IgD-negative memory B cell (primary cell): ENCODE results near the gene LBHD1. TPM values are rescaled to one million over a fixed set of nuclear protein-coding genes. Genes with fewer than 3 reads are reported as not detected.

ENCODE experiments used
- H3K27ac Mint-ChIP-seq, 3 donors: one replicate each; pipeline ENCODE4 v1.8.0; 2020 to 2022; ENCODE audit warnings: mild to moderate bottlenecking in 3 of 3, mixed read lengths in 3 of 3, moderate library complexity in 1 of 3
- H3K27me3 Mint-ChIP-seq: one replicate; pipeline ENCODE4 v1.8.0; 2021; ENCODE audit warnings: mixed read lengths
- H3K36me3 Mint-ChIP-seq: one replicate; pipeline ENCODE4 v1.8.0; 2020; ENCODE audit warnings: mild to moderate bottlenecking, mixed read lengths
- H3K4me1 Mint-ChIP-seq, 3 donors: one replicate each; pipeline ENCODE4 v1.8.0; 2020 to 2022; ENCODE audit warnings: mixed read lengths in 3 of 3, mild to moderate bottlenecking in 1 of 3
- H3K4me3 Mint-ChIP-seq, 4 donors: one replicate each; pipeline ENCODE4 v1.8.0; 2020 to 2022; ENCODE audit warnings: mild to moderate bottlenecking in 4 of 4, mixed read lengths in 4 of 4, moderate library complexity in 3 of 4
- H3K9me3 Mint-ChIP-seq, 3 donors: one replicate each; pipeline ENCODE4 v1.8.0; 2020 to 2021; ENCODE audit warnings: mixed read lengths in 3 of 3, mild to moderate bottlenecking in 1 of 3
- polyA plus RNA-seq: library from polyadenylated mRNA; unstranded; fragments of 300-500 nt; fragmentation: Illumina TruSeq; gene quantifications from one replicate; pipeline ENCODE4 v1.2.3, GENCODE V29; 2021

The LBHD1 gene
- 6.2 TPM for polyA plus RNA-seq

DNA sequence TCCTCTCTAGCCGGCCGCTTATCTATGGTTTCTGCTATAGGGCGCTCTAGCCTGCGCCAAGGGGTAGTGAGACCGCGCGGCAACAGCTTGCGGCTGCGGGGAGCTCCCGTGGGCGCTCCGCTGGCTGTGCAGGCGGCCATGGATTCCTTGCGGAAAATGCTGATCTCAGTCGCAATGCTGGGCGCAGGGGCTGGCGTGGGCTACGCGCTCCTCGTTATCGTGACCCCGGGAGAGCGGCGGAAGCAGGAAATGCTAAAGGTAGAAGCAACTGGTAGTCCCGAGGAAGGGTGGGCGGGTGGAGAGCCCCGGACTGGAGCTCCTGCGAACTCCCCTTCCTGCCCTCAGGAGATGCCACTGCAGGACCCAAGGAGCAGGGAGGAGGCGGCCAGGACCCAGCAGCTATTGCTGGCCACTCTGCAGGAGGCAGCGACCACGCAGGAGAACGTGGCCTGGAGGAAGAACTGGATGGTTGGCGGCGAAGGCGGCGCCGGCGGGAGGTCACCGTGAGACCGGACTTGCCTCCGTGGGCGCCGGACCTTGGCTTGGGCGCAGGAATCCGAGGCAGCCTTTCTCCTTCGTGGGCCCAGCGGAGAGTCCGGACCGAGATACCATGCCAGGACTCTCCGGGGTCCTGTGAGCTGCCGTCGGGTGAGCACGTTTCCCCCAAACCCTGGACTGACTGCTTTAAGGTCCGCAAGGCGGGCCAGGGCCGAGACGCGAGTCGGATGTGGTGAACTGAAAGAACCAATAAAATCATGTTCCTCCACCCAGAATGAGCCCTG lies at the start of gene LBHD1, which contains the start of gene UQCC3:
Gene LBHD1 (minus strand): TSS at position 660 of the 782 bp plus-strand sequence. CDS start 2,236 bp downstream, outside the sequence.
Gene UQCC3 (plus strand): TSS at position 66 of the 782 bp plus-strand sequence. CDS start 73 bp downstream, at position 139.
- Mint-ChIP-seq H3K9me3 (no peaks in the 10 kb centered on the region), H3K36me3 (peaks cover 2% of the 10 kb centered on the region), H3K27ac (peak within 1 kb of the TSS; percentile 94 to 99 (median 99)), H3K27me3 (no peaks in the 10 kb centered on the region), H3K4me1 (peaks cover 21 to 29% (median 25%) of the 10 kb centered on the region in 3 donors), H3K4me3 (peak within 1 kb of the TSS; percentile 98 to 100 (median 100))

DNA sequence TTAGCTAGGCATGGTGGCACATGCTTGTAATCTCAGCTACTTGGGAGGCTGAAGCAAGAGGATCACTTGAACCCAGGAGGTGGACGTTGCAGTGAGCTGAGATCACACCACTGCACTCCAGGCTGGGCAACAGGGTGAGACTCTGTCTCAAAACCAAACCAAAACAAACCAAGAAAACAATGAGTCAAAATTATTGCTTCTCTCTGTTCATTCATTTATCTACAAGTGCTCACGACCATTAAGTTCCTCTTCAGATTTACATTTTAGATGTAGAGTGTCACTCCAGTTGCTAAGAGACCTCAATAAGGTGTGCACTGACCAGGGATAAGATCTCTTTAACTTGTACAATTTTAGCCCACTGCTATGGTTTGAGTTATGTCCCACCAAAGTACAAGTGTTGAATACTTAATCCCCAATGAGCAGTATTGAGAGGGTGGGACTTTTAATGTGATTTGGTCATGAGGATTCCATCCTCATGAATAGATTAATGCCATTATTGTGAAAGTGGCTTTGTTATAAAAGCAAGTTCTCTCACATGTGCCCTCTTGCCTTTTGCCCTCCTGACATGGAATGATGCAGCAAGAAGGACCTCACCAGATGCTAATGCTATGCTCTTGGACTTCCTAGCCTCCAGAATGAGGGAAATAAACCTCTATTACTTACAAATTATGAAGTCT lies 47.4 kb upstream of the LBHD1 start:
- Mint-ChIP-seq H3K9me3 (no peaks in the 10 kb centered on the region), H3K36me3 (peaks cover 10% of the 10 kb centered on the region), H3K4me3 (peak overlapping the region in 1 of 4 donors; percentile 36), H3K27me3 (no peaks in the 10 kb centered on the region), H3K27ac (peak overlapping the region in 2 of 3 donors; percentile 15 to 75), H3K4me1 (peaks cover 15 to 23% (median 20%) of the 10 kb centered on the region in 3 donors)

DNA sequence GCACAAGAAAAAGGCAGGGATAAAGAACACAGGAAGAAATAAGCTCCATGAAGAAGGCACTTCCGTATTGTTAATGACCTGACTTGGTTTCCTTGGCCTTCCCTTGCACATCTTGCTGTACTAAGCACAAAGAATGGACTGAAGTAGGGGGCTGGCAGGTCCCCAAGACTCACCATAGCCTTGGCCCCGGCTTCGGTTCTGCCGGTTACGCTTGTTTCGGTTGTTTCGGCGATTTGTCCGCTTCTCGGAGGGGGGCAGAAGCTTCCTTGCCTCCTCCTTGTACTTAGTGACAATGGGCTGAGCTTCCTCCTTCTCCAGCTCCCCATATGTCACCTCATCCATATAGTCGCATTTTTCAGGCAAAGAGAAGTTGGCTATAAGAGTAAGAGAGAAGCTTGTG lies 44.7 kb upstream of the LBHD1 start:
- Mint-ChIP-seq H3K36me3 (peaks cover 9% of the 10 kb centered on the region), H3K4me1 (peaks cover 18 to 21% (median 21%) of the 10 kb centered on the region in 3 donors)

DNA sequence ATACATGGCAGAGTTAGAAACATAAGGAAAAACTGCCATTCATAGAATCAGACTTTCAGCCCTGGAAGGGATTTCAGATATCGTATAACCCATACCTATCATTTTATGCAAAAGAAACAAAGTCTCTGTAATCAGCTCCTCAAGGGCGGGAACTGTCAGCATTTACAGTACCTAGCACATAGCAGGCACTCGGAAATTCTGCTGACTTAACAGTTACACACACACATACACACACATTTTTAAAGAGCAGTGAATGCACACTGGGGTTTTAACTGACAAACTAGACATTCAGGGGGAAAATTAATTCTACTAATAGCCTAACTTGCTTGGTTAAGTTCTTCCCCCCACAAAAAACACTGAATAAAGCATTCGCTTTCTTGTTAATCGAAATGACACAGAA lies 44.1 kb upstream of the LBHD1 start:
- Mint-ChIP-seq H3K27ac (peak overlapping the region in 2 of 3 donors; percentile 60 to 63), H3K4me1 (peaks cover 18 to 21% (median 21%) of the 10 kb centered on the region in 3 donors), H3K36me3 (peaks cover 9% of the 10 kb centered on the region), H3K4me3 (no peak overlapping the region), H3K27me3 (no peaks in the 10 kb centered on the region), H3K9me3 (no peaks in the 10 kb centered on the region)

More for the DNA sequence above, 44.7 kb upstream of the LBHD1 start:
- H3K27me3 Mint-ChIP-seq, result no peaks in the 10 kb centered on the region
- no peaks in the 10 kb centered on the region for H3K9me3 Mint-ChIP-seq
- peak overlapping the region in 1 of 3 donors; percentile 60 for H3K27ac Mint-ChIP-seq
- no peak overlapping the region for H3K4me3 Mint-ChIP-seq

DNA sequence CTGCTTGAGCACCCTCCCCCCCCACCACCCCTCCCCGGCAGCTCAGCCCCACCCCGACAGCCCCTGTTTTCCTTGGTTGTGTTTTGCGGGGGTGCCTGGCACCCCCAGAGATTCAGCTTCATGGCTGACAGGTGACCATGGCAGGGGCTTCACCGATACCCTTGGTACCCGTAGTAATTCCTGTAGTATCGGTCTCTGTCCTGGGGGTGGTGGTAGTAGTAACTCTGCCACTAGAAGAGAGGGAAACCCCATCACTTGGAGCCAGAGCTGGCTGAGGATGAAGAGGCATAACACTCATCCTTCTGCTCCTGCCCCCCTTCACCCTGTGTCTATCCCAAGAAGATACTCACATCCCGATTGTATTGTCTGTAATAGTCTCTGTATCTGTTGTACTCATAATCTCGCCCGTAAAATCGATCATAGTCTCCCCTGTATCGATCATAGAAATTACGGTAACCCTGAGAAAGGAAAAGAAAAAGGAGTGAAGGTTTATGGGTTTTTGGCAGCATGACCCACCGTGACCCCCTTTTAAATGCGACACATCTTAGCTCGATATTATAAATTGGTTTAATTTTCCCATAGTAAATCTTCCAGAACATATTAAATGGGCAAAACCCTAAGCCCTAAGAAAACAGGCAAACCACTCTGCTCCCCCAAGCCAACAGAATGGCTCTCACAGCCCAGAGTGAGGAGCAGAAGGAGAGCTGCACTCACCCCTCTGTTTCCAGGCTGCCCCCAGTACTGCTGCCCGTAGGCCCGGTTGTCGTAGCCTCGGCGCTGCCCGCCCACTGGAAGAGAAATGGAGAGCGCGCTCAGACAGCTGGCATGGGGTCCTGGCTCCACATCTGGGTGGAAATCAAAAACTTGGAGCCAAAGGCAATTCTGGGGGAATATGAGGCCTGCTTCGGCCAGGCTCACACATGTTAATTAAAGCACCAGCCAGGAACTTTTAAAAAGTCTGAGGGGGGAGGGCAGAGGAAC lies 43.4 kb upstream of the LBHD1 start:
- Mint-ChIP-seq H3K36me3 (peaks cover 7% of the 10 kb centered on the region), H3K27ac (peak overlapping the region in 1 of 3 donors; percentile 60), H3K9me3 (no peaks in the 10 kb centered on the region), H3K4me1 (peaks cover 15 to 21% (median 18%) of the 10 kb centered on the region in 3 donors), H3K4me3 (peak overlapping the region in 1 of 4 donors; percentile 68), H3K27me3 (no peaks in the 10 kb centered on the region)

DNA sequence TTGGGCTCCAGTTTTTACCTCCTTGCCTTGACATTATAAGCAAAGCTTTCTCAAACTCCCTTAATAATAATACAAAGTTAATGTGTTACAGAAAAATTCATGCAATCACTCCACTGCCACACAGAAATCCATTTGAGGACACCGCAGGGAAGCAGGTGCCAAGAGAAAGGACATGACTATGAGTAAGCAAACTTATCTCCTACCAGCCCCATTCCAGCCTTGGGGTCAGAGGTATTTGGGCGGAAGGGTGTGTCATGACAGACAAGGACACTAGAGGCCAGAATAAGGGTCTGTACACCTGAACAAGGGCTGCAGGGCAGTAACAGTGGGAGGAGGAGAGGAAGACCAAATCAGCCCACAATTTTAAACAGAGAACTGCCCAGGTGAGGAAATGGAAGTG lies 41.3 kb upstream of the LBHD1 start:
- Mint-ChIP-seq H3K9me3 (no peaks in the 10 kb centered on the region), H3K4me1 (peaks cover 17 to 34% (median 27%) of the 10 kb centered on the region in 3 donors), H3K27ac (peak overlapping the region in 2 of 3 donors; percentile 46 to 91), H3K27me3 (no peaks in the 10 kb centered on the region), H3K36me3 (peaks cover 5% of the 10 kb centered on the region), H3K4me3 (peak overlapping the region in 2 of 4 donors; percentile 78 to 80)

DNA sequence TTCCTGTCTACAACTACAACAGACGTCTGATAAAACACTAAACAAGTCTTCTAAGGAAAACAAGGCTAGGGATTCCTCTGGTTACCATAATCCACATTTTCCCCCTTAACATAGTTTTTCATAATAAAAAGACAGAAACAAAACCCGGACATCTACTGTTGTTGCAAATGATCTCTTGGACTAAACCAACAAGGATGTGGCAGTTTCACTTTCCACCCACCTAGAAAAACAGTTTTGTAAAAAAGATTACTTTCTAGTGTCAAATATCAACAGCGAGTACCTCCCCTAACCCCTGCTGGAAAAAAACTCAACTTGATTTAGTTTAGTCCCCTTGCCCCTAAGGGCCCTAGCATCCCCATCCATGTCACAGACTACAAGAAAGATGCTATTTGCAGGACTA lies 40.8 kb upstream of the LBHD1 start:
- H3K27ac Mint-ChIP-seq, result peak overlapping the region; percentile 84 to 91 (median 89)
- H3K4me1 Mint-ChIP-seq, result peaks cover 19 to 36% (median 31%) of the 10 kb centered on the region in 3 donors
- H3K36me3 Mint-ChIP-seq, result peaks cover 2% of the 10 kb centered on the region
- H3K9me3 Mint-ChIP-seq, result no peaks in the 10 kb centered on the region
- no peaks in the 10 kb centered on the region for H3K27me3 Mint-ChIP-seq
- H3K4me3 Mint-ChIP-seq, result peak overlapping the region in 2 of 4 donors; percentile 78 to 80

DNA sequence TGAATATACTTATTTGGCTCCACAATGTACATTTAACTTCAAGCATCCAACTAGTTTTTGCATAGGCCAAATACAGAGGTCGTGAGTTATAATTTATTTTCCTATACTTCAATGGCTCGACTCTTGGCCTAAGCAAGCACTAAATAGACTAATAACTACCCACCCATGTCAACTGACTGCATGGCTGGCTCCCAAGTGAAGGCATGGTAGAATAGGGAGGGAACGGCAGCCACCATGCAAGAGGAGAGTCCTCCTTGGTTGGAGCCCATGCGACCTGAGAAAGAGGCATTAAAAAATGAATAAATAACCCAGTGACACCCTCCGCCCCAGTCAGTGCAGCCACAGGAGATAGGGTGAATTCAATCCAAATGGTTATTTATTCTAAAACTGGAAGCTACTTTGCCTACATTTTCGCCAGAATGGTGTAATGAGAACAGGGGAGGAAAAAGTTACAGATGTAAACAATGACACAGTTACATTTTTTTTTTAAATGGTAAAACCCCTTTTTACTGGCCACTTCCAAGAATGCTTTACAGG lies 40.3 kb upstream of the LBHD1 start:
- peaks cover 22 to 37% (median 34%) of the 10 kb centered on the region in 3 donors for H3K4me1 Mint-ChIP-seq
- no peaks in the 10 kb centered on the region for H3K9me3 Mint-ChIP-seq
- H3K36me3 Mint-ChIP-seq, result peaks cover 2% of the 10 kb centered on the region
- peak overlapping the region in 2 of 4 donors; percentile 78 to 80 for H3K4me3 Mint-ChIP-seq
- no peaks in the 10 kb centered on the region for H3K27me3 Mint-ChIP-seq
- H3K27ac Mint-ChIP-seq, result peak overlapping the region; percentile 84 to 91 (median 89)

DNA sequence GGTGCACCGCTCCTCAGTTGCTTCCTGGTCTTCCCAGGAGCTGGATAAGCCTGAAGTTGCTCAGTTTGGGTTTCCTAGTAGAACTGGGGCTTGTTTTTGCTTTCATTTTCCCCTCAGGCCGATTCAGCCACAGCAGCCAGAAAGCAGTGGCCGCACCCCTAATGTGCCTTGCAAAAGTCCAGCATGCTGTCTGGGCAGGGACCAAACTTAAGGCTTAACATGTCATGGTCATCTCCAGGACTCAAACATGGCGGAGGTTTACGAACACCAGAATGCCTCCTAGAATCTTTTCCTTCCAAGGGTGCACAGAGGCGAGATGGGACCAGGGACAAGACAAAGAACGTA lies 37.9 kb upstream of the LBHD1 start:
- peaks cover 35 to 48% (median 45%) of the 10 kb centered on the region in 3 donors for H3K4me1 Mint-ChIP-seq
- no peaks in the 10 kb centered on the region for H3K9me3 Mint-ChIP-seq
- H3K4me3 Mint-ChIP-seq, result peak overlapping the region; percentile 90 to 99 (median 94)
- no peaks in the 10 kb centered on the region for H3K27me3 Mint-ChIP-seq
- peaks cover 2% of the 10 kb centered on the region for H3K36me3 Mint-ChIP-seq
- H3K27ac Mint-ChIP-seq, result peak overlapping the region; percentile 96 to 97 (median 96)

DNA sequence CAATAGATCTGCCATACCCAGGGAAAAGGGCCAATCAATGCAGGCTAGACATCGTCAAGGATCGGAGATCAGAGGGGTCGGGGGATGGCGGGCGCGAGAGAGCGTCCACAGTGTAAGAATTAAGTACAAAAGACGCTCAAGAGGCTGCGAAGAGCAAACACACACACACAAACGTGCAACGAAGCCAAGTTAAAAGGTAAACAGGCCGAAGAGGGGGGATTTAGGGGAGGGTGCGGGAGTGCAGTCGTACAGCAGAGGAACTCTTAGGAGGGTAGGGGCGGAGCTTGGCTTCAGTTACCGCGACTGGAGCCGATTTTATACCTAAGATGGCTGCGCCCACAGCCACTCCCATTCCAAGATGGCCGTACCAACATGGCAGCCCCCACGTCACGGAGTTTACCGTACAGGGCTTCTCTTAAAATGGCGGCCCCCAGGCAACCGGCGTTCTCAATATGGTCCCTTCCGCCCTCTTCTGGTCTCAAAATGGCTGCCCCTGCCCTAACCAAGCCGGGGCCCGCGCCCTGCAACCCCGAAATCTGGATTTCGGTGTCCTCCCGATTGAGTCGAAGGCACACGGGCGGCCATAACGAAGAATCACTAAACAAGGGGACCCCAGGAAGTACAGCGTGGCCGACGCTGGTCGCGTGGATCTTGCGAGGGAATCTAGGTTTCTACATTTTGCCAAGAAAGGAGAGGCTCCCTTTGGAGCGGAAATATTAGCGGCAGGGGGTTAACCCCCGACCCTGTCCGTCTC lies 37.4 kb upstream of the LBHD1 start:
- Mint-ChIP-seq H3K9me3 (no peaks in the 10 kb centered on the region), H3K36me3 (no peaks in the 10 kb centered on the region), H3K27ac (peak overlapping the region; percentile 96 to 97 (median 96)), H3K27me3 (no peaks in the 10 kb centered on the region), H3K4me1 (peaks cover 35 to 48% (median 45%) of the 10 kb centered on the region in 3 donors), H3K4me3 (peak overlapping the region; percentile 90 to 99 (median 94))

DNA sequence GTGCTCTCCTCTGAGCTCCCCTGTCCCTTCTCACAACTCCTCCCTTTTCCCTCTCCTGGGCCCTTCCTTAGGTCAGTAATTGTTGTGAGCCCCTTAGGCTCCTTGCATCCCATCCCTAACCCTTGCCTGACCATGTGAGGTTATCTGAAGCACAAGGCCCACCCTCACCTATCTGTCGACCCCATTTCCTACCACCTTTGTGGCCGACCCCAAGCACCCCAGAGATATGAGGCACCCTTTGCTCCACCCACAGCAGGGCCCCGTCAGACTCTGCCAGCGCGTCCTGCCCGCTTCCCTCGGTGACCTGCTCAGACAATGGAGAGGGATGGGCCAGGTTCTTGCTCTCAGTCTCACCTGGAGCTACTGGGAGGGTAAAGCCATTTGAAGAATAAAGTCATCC lies 36.7 kb upstream of the LBHD1 start:
- no peaks in the 10 kb centered on the region for H3K9me3 Mint-ChIP-seq
- no peaks in the 10 kb centered on the region for H3K27me3 Mint-ChIP-seq
- peak overlapping the region; percentile 96 to 97 (median 96) for H3K27ac Mint-ChIP-seq
- H3K4me3 Mint-ChIP-seq, result peak overlapping the region; percentile 90 to 99 (median 94)
- no peaks in the 10 kb centered on the region for H3K36me3 Mint-ChIP-seq
- peaks cover 31 to 47% (median 45%) of the 10 kb centered on the region in 3 donors for H3K4me1 Mint-ChIP-seq

DNA sequence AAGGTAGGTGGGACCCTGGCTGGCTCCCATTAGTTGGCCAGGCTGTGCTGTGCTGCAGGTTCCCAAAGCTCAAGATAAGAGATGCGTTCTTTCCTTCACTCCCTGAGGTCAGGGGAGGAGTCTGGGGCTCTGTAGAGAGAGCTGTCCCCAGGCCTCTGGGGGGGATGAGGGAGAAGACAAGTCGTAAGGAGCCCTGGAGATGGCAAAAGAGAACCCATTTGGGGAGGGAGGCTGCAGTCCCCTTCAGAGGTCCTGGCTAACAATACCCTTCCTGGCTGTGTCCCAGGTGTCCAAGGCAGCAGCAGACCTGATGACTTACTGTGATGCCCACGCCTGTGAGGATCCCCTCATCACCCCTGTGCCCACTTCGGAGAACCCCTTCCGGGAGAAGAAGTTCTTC lies 36.3 kb upstream of the LBHD1 start:
- no peaks in the 10 kb centered on the region for H3K27me3 Mint-ChIP-seq
- peak overlapping the region; percentile 96 to 97 (median 96) for H3K27ac Mint-ChIP-seq
- no peaks in the 10 kb centered on the region for H3K9me3 Mint-ChIP-seq
- no peaks in the 10 kb centered on the region for H3K36me3 Mint-ChIP-seq
- peak overlapping the region; percentile 90 to 99 (median 94) for H3K4me3 Mint-ChIP-seq
- H3K4me1 Mint-ChIP-seq, result peaks cover 31 to 44% (median 43%) of the 10 kb centered on the region in 3 donors

DNA sequence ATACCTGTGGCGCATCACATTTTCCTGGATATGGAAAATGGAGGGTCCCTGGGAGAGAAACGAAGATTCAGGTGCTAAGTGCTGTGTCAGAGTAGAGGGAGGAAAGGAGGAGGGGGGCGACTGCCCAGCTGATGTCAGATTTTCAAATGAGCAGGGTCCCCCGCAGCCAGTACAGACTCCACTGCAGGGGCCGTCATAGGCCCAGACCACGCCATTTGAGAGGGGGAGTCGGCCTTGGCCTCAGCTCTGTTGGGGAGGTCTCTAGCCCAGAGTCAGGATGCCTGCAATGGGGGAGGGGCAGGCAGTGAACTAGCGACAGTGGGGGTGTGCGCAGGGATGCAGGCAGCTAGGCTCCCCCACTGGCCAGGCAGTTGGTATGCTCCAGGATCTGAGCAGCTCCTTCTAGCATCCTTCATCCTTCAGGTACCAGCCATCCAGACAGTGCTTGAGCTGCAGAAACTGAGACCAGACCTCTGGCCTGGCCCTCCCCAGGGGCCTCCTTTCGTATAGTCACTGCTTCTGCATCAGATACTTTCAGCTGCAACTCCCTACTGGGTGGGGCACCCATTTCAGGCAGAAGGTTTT lies 35.3 kb upstream of the LBHD1 start, which contains the start of the genes BSCL2 and GNG3:
Gene BSCL2 (minus strand): TSS at position 148 of the 585 bp plus-strand sequence. CDS start 229 bp downstream, outside the sequence.
Gene GNG3 (plus strand): TSS at position 400 of the 585 bp plus-strand sequence. CDS start 620 bp downstream, outside the sequence.
- H3K27ac Mint-ChIP-seq, result peak within 1 kb of the TSS; percentile 96 to 97 (median 96)
- peaks cover 3% of the 10 kb centered on the region for H3K36me3 Mint-ChIP-seq
- H3K9me3 Mint-ChIP-seq, result no peaks in the 10 kb centered on the region
- peaks cover 28 to 37% (median 32%) of the 10 kb centered on the region in 3 donors for H3K4me1 Mint-ChIP-seq
- H3K27me3 Mint-ChIP-seq, result no peaks in the 10 kb centered on the region
- H3K4me3 Mint-ChIP-seq, result peak within 1 kb of the TSS; percentile 90 to 99 (median 94)
